COLO668 (cell line): ENCODE data around the gene TRIM16.
"Not testable (repeated sequence)": the region's sequence is repeated elsewhere in the genome, so short reads cannot be mapped to it uniquely, and the experiment has no call there.

Source experiments
- DNase-seq: peaks from one replicate; lab custom pipeline; 2025; ENCODE audit not compliant: unreplicated experiment; lab: John Stamatoyannopoulos, UW

Gene TRIM16

DNA sequence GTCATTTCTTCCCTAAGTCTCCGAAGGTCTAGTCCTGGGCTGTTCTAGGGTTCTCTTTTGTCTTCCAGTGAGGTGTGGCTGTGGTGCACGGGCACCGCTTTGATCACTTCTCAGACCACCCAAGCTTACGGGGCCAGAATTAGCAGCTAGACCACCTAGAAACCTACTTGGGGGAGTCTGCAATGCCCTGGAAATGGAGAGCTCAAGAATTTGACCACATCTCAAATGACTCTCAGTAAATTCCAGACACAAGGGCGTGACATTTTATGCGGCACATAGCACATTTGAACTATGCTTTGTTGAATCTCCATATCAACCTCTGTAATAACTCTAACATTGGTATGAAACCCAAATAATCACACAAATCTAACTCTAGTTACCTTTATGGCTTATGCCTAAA is 24.9 kb downstream of the TRIM16 start:
- DNase-seq: no peak

DNA sequence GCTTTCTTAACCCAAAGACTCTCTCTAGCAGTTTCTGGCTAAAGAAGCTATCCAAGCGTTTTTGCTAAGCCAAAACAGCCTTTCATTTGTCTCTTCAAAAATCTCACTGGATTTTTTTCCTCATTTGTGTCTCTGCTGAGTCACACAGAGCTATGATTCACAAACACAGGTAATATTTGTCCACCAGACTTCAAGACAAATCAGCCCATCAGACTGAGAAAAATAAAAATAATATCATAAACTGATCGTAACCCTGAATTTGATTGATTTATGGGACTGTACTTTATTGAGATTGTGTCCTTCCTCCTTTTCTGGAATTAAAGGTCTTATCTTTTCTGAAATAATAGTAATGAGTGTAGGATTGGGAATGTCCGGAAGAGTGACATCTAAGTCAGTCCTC is 25.8 kb downstream of the TRIM16 start:
- DNase-seq: no peak

DNA sequence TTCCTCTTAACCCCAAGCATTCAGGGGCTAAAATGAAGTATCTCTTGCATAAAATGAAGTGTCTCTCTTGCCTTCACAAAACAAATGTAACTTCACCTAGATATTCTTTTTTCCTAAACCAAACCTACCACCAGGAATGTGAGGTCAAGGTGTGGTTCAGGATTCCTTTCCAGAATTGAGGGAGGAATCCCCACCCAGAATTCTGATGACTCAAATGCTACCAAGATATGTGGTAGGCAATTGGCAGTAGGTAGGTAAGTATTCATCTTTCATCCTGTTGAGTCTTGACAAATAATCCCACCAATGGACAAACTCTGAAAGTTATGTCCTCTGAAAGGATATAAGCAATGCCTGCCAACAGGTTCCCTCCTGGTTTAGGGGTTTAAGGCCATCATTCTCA is 26.2 kb downstream of the TRIM16 start:
- no peak for DNase-seq

DNA sequence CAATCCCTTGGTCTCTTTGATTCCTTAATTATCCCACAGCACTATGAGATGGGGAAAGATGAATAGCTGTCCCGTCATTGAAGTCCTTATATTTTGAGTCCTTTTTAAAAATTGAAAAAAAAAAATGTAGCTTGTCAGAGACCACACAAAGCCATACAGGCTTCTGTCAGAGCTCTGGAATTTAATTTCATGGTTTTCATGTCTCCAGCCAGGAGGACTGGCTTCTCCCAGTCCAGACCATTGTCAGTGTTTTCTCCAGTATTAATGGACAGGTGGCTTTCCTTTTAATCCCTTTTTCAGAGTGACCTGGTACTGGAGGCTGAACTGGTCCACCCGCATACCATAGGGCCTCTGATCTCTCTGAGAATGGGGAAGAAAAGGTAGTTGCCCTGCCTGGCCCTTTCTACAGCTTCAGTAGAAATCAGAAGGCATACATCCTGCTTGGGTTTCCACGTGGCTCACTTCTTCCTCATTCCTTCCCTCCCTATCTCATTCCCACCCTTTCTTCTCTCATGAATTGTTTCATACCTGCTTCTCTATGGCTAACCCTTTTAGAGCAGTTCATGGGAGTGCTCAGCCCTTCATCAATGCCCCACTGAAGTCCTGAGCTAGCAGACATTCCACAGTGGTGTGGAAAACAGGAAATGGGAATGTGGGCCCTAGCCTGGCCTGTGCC is 29.1 kb downstream of the TRIM16 start:
- DNase-seq: no peak

DNA sequence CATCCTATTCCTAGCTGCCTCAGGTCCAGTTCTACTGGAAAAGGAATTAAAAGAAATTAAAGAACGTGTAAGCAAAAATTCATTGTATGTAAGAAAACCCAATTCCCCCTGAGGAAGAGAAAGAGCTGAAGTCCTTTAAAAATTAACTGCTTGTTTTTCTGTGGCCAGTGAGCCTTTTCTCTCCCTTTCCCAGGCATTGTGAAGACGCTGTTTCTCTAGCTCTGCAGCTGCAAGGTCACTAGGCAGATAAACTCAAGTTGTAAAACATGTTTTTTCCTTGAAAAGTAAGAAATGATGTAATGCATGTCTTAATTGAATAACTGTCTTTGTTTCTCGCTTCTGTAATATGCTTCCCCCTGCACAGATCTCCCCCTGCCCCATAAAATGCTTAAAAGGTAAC is 29.7 kb downstream of the TRIM16 start:
- DNase-seq: not testable (repeated sequence)

DNA sequence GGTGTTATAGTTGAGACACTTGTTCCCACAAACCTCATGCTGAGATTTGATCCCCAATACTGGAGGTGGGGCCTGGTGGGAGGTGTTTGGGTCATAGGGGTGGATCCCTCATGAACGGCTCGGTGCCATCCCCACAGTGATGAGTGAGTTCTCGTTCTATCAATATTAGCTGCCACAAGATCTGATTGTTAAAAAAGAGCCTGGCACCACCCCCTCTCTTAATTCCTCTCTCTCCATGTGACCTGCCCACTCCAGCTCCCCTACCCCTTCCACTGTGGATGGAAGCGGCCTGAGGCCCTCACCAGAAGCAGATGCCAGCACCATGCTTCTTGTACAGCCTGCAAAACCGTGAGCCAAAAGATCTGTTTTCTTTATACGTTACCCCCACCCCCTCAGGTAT is 31.2 kb downstream of the TRIM16 start:
- no peak for DNase-seq

DNA sequence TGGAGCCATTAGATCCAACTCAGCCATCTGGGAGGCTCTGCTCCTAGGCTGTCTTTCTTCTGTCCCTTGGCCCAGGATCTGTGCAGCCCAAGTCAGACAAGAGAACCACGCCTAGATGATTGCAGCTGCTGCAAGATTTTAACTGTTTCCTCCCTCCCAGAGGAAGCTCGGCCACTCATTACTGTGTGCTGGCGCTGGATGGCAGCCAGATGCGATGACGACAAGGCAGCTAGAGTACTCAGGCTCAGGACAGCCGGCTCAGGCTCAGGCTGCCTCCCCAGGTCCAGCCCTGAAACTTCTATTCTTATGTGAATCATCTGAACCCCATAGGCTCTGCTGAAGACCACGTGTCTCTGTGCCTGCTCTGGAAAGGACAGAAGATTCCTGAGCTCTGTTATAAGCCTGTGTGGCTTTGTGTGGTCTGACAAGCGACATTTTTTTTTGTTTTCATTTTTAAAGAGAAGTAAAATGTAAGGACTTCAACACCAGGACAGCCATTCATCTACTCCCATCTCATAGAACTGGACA is 32.5 kb downstream of the TRIM16 start:
- DNase-seq: peak; percentile 82

DNA sequence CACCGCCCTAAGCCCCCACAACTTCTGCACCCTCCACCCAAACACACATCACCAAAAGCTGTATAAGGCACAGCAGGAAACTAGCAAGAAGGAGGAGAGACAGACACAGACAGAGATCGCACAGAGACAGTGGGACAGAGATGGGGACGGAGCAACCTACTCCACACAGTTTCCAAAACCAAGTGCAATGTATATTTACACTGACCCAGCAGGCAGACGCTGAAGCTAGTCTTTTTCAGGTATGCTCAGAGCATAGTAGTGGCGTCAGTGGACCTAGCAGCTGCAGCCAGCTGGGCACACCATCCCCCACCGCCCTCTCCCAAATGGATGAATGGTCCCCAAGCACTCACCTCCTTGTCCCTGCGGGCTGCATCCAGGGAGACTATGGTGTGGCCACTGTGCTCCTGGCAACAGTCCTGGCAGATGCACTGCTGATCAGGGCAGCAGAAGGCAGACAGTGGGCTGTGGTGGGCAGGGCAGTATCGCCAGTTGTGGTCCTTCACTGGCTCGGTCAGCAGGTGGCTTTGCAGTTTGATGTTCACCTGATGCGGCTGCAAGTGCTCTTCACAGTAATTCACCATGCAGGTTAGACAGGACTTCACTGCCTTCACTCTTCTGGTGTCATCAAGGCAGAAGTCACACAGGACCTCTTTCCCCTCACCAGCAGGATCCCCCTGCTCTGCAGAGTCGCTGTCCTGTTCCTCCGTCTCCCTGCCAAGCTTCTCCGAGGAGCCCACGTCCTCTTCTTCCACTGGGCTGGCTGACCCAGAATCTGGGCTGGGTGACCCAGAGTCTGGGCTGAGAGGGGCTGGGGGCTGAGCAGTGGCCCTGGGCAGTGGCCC is 33.1 kb downstream of the TRIM16 start:
- peak; percentile 58 for DNase-seq

DNA sequence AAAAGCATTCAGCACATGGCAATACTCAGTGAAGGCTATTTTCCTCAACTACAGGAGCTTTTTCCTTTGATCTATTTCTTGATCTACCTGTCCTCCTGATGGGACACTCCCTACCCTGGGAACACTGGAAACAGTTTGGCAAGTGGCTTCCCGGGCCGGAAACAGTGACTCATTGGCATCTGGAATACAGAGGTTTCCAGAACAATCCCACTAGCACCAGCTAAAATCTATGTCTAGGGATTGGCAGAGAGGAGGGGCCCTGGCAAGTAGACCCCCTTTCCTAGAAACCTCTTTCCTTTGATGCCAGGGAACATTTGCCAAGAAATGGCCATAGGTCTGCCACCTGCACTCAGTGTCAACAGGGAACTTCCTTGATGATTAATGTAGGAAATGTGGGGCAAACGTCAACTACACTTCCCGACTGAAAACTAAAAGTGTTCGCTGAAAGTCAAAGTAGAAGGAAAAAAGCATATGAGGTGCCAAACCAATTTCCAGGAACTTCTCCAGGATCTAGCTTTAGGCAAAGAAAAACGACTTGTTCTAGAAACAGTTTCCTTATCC is 34.2 kb downstream of the TRIM16 start:
- peak; percentile 27 for DNase-seq

DNA sequence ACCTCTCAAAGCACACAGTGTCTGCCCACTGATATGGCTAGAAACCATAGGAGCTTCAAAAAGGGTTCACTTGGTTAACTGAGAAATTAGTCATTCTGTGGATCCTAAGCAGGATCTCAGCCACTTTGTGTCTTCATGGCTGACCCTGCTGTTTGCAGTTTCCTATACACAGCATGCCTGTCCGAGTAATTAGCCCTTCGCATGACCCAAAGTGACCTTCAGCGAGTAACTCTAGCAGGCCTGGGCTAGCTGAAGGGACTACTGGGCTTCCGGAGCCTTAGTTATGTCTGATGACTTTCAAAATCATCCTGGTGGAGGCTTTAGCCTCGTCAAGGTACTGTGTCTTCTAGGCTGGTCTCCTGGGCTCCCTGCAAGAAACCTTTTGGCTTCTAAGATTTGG is 35.7 kb downstream of the TRIM16 start:
- no peak for DNase-seq

DNA sequence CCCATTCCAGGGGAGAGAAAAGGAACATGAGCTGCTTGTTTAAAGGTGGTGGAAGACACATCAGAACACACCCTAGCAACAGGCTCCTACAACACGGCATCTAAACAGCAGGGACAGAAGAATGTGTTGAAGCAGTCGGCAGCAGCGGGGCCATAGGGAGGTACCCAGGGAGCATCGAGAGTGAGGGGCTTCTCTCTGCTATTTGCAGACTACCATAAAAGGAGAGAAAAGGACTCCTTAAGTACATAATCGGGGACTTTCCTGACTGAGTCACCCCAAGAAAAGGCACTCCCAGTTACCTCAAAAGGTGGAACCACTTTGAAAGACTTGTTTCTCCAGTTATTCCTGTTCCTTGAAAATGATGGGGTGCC is 38.2 kb downstream of the TRIM16 start:
- peak; percentile 51 for DNase-seq

DNA sequence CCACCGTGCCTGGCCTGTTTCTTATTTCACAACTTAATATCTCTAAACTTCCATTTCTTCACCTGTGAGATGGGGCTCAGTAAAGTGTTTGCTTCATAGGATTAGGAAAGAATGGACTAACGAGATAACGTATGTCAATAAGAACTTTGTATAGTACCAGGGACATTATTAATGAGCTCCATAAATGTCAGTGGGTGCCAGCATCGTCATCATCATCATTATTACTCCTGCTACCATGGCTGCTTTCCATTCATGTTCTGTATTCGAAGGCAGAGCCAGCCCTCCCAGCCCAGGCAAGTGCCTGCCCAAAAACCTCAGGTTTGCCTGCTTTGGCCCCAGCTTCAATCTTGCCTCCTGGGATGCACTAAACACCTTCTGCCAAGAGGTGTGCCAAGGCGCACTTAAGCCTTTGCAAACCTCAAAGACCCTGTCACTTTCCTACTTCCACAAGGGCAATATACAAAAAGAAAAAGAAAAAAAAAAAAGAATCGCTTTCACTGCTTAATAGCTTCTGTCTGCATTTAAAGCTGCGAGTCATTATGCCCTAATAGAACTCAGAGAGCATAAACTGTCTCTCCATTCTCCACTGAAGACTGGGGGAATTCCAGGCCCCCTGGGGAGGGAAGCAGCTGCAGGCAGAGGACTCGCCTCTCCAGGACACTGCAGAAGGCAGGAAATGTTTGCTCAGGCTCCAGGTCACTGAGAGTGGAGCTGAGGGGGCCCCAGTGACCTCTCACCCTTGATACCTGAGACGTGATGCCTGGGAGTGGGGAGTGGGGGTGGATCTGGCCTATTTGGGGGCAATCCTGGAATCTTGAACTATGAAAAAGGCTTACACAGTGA is 38.8 kb downstream of the TRIM16 start:
- peak; percentile 68 for DNase-seq

DNA sequence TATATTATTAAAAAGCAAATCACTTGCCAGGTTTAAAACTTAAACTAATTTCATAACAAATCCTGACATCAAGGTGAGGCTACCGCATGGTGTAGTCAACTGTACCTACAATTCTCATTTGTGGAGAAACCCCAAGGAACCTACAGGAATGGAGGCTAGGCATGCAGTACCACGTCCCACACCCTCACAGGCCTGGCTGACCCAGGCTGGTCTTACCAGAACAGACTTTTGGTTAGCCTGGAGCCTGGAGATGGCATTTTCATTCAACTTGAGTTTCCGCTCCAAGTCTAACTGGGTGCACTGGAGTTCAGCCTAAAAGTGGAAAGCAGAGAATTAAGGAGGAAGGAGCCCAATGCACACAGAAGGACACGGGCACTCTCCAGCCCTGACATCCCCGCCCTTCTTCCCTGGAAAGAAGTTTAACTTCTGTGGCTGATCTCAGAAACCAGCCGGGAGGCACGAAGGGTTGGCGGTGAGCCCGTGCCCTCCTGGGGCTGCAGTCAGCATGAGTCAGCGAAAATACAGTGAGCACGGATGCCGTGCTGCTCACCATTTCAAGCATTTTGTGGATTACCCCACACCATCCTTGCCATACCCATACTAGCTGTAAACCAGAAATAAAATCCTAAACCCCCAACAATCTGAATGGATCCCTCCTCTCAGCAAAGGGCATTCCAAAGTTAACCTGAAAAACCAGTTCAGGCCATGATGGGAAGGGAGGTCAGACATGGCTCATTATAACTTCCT is 41.4 kb downstream of the TRIM16 start:
- DNase-seq: not testable (repeated sequence)

DNA sequence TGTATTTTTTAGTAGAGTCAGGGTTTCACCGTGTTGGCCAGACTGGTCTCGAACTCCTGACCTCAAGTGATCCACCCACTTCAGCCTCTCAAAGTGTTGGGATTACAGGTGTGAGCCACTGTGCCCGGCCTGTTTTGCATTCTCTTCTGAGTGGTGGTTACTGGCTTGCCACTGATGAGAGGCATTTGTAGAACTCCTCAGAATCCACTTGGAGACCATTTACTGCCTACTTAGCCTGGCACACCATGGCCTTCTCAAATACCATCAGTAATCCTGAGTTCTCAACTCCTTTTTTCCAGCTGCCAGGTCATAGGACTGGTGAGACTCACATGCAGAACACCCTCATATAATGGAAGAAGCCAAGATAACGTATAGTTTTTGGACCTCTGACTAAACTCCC is 42.1 kb downstream of the TRIM16 start:
- not testable (repeated sequence) for DNase-seq

DNA sequence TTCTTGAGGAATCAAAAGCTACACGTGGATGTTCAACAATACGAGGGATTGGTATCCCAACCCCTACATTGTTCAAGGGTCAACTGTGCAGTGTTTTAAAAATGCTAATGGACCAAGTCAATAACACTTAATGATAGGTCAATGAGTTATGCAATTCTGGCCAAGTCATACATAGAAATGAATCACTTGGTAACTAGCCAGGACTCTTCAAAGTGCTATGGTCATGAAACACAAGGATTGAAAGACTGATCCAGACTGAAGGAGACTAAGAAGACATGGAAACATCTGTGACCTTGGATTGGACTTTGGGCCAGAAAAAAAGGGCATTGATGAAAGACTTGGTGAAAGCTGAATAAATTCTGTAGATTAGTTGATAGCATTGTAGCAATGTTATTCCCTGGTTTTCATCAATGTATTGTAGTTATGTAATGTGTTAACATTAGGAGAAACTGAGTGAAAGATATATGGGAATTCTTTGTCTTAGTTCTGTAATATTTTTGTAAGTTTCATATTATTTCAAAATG is 53.1 kb downstream of the TRIM16 start:
- DNase-seq: not testable (repeated sequence)

DNA sequence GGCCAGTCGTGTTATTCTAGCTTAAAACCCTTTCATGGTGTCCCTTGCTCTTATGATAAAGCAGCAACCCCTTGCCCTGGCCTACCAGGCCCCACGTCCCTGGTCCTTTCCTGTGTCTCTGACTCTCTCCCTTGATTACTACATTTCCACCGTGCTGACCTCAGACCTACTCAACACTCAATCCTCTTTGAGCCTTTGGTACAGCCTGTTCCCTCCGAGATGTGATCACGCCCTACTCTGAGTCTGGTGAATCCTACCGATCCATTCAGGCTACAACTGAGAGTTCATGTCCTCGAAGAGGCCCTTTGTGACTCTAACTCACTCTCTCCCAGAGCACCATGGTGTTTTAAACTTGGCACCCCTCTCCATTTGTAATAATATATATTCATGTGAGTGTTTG is 54.1 kb downstream of the TRIM16 start:
- DNase-seq: not testable (repeated sequence)

DNA sequence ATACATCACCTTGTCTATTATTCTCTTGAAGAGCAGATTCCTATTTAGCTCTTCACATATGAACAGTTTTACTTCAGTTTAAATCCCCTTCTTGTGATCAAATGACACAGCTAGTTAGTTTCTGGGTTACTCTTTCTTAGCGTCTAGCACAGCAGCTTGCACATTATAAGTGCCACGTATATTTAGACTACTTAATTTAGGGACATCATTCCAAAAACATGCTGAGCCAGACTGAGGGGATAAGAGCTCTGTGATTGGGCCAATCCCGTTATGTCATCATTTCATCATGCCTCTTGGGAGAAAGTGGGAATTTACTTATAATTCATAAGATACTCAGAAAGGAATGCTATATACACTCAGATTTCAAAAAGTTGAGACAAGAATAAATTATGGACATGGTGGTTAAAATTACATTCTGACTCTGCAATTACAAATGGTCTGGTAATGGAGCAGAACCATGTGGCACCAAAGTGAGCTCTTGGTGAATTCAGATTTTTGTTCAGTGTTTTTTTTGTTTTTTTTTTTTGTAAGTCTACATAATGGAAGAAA is 60.4 kb downstream of the TRIM16 start:
- DNase-seq: not testable (repeated sequence)

DNA sequence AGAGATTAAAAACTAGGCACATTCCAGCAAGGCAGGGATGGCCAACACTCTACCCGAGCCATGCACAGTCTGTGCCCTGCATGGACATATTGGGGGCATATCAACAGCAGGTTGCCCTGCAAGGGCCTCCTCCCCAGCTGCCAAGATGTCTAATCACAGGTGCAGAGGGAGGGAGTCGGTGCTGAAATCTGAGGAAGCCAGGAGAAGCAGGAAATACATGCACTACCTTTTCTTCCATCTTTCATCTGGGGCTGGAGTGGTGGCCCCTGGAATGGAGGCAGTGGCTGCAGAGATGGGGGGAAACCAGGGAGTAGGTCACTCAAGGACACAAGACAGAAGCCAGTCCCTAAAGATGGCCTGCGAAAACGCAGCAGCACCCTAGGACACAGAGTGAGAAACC is 60.9 kb downstream of the TRIM16 start:
- not testable (repeated sequence) for DNase-seq

DNA sequence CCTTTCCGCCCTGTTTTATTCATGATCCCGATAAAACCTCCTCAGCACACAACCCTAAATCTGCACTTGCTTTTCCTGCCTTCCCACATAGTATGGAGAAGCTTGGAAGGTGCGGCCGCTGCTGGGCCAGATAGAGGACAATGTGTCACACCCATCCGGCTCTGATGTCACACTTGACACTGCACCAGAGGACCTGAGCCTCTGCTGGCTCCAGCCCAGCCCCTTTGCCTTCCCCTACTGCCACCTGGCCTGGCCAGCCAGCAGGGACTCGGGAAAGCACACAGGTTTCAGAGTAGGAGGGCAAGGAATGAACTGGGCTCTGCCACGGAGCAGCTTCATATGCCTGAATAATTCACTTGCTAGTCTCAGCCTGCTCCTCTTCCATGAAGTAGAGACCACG is 62.0 kb downstream of the TRIM16 start:
- DNase-seq: not testable (repeated sequence)
